Measurements from ENCODE around the gene HIP1R. TPM values are rescaled to one million over a fixed set of nuclear protein-coding genes. Genes with fewer than 3 reads are reported as not detected.

The HIP1R gene
- polyA plus RNA-seq, 1 of the 3 experiments (the other 2 are of a cell fraction): 20.6 TPM

DNA sequence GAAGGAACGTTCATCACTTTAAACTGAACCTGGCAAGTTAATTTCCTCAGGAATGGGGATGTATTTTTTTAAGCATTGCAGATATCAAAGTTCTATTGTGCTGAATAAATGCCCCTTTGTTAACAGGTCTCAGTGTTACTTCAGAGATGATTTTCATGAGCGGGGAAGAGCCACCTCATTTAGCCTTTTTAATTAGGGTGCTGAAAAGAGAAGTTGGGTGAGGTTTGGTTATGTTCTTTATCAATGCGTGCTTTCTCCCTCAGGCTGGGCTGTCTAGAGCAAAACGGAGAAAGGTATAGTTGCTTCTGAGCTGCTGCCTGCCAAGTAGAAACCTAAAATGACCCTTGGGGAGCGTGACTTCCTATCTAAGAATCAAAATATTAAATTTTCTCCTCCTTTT, 8.0 kb upstream of the HIP1R start:
- Histone ChIP-seq H3K9me3 (no peaks in the 10 kb centered on the region), H3K4me1 (ENCODE audit: control insufficient read depth in 1 of 2, insufficient read depth in 2 of 2, low read depth in 1 of 2, low read length in 1 of 2) (no peaks in the 10 kb centered on the region), H3K4me2 (no peak overlapping the region), H3K9ac (no peak overlapping the region), H3K4me3 (ENCODE audit: low read depth in 2 of 2, low read length in 1 of 2) (no peak overlapping the region), H2AFZ (ENCODE audit: low read depth) (no peak overlapping the region), H4K20me1 (ENCODE audit: insufficient read depth) (no peaks in the 10 kb centered on the region), H3K27ac (ENCODE audit: low read depth in 2 of 2, low read length in 1 of 2) (no peak overlapping the region), H3K9me2 (no peaks in the 10 kb centered on the region), H3F3A (replicated peaks; ENCODE audit: insufficient read depth) (no peaks in the 10 kb centered on the region), H3K27me3 (ENCODE audit: insufficient read depth) (no peaks in the 10 kb centered on the region), H3K79me2 (ENCODE audit: insufficient read depth) (no peaks in the 10 kb centered on the region), H3K36me3 (replicated peaks in 1 of 2; ENCODE audit: control insufficient read depth in 1 of 2, insufficient read depth in 2 of 2, low read length in 1 of 2) (no peaks in the 10 kb centered on the region)
- WGBS (ENCODE audit: low lambda C conversion rate): 57% methylated on average over 5 of the region's 5 CpGs
- TF ChIP-seq YY1 (IDR thresholded peaks at IDR 0.05; ENCODE audit: low read depth) (no peak), MXI1 (IDR thresholded peaks at IDR 0.05; ENCODE audit: low read depth, low read length) (no peak), TCF12 (IDR thresholded peaks at IDR 0.05) (no peak), JUND (IDR thresholded peaks at IDR 0.05) (no peak), TEAD4 (IDR thresholded peaks at IDR 0.05; ENCODE audit: borderline replicate concordance, insufficient read depth) (no peak)
- TF ChIP-seq, protein P1, sequence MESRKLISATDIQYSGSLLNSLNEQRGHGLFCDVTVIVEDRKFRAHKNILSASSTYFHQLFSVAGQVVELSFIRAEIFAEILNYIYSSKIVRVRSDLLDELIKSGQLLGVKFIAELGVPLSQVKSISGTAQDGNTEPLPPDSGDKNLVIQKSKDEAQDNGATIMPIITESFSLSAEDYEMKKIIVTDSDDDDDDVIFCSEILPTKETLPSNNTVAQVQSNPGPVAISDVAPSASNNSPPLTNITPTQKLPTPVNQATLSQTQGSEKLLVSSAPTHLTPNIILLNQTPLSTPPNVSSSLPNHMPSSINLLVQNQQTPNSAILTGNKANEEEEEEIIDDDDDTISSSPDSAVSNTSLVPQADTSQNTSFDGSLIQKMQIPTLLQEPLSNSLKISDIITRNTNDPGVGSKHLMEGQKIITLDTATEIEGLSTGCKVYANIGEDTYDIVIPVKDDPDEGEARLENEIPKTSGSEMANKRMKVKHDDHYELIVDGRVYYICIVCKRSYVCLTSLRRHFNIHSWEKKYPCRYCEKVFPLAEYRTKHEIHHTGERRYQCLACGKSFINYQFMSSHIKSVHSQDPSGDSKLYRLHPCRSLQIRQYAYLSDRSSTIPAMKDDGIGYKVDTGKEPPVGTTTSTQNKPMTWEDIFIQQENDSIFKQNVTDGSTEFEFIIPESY (IDR thresholded peaks at IDR 0.05; ENCODE audit: borderline replicate concordance, low read depth): no peak
- TF ChIP-seq, protein P2, sequence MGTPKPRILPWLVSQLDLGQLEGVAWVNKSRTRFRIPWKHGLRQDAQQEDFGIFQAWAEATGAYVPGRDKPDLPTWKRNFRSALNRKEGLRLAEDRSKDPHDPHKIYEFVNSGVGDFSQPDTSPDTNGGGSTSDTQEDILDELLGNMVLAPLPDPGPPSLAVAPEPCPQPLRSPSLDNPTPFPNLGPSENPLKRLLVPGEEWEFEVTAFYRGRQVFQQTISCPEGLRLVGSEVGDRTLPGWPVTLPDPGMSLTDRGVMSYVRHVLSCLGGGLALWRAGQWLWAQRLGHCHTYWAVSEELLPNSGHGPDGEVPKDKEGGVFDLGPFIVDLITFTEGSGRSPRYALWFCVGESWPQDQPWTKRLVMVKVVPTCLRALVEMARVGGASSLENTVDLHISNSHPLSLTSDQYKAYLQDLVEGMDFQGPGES (IDR thresholded peaks at IDR 0.05; ENCODE audit: low read depth, low read length): no peak
- DNase-seq: no peak
- CTCF ChIA-PET: interaction anchor here (2.2 to 7.7 kb wide), 2 partner anchors 34 to 125 kb away, joined by 10 to 38 read pairs; no protein-coding TSS in a partner anchor
- POLR2A ChIA-PET: no interaction called here

DNA sequence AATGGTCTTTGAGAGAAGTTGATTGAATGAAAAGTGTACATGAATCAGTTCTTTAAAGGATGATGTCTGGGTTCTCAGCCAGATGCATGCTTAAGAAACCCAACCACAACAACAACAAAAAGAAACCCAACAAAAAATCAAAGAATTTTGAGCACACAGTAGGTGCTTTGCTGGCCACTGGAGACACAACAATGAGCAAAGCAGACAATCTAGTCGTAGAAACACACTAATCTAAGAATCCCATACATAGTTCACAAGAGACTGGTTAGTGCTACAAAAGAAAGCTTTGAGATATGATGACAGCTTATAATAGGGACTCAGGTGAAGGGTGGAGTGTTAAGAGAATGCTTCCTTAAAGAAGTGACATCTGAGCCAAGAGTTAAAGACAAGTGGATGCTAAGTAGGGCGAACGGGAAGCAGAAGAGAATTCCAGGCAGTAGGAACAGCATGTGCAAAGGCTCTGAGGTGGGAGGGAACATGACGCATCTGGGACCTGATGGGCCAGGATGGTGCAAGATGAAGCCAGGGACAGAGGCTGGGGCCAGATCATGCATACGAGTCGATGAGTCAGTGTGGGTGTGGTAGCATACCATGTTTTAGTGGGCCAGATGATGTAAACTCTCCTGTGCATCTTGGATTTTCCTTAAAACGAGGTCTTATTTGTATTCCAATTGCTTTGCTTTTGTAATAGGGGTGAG, 4.6 kb upstream of the HIP1R start:
- peaks cover 0 to 2% of the 10 kb centered on the region in 2 experiments; a peak in 1 of 4 replicates for H3K4me1 ChIP-seq (ENCODE audit: control insufficient read depth in 1 of 2, insufficient read depth in 2 of 2, low read depth in 1 of 2, low read length in 1 of 2)
- DNase-seq: no peak
- H3F3A ChIP-seq (replicated peaks; ENCODE audit: insufficient read depth): peaks cover 13% of the 10 kb centered on the region
- no peak for TF ChIP-seq YY1 (IDR thresholded peaks at IDR 0.05; ENCODE audit: low read depth)
- no peak for TF ChIP-seq MXI1 (IDR thresholded peaks at IDR 0.05; ENCODE audit: low read depth, low read length)
- H3K9ac ChIP-seq: no peak overlapping the region
- no peaks in the 10 kb centered on the region for H3K36me3 ChIP-seq (replicated peaks in 1 of 2; ENCODE audit: control insufficient read depth in 1 of 2, insufficient read depth in 2 of 2, low read length in 1 of 2)
- H3K27me3 ChIP-seq (ENCODE audit: insufficient read depth): no peaks in the 10 kb centered on the region
- no peak overlapping the region for H3K4me2 ChIP-seq
- H3K9me2 ChIP-seq: no peaks in the 10 kb centered on the region
- CTCF ChIA-PET: no interaction called here
- H2AFZ ChIP-seq (ENCODE audit: low read depth): no peak overlapping the region
- H4K20me1 ChIP-seq (ENCODE audit: insufficient read depth): no peaks in the 10 kb centered on the region
- 60% methylated on average over 7 of the region's 7 CpGs for WGBS (ENCODE audit: low lambda C conversion rate)
- no peak overlapping the region for H3K27ac ChIP-seq (ENCODE audit: low read depth in 2 of 2, low read length in 1 of 2)
- H3K79me2 ChIP-seq (ENCODE audit: insufficient read depth): no peaks in the 10 kb centered on the region
- no peak overlapping the region for H3K4me3 ChIP-seq (ENCODE audit: low read depth in 2 of 2, low read length in 1 of 2)
- POLR2A ChIA-PET: no interaction called here
- H3K9me3 ChIP-seq: no peaks in the 10 kb centered on the region
